Measurements from ENCODE around the gene TMEM181.

Gene TMEM181

DNA sequence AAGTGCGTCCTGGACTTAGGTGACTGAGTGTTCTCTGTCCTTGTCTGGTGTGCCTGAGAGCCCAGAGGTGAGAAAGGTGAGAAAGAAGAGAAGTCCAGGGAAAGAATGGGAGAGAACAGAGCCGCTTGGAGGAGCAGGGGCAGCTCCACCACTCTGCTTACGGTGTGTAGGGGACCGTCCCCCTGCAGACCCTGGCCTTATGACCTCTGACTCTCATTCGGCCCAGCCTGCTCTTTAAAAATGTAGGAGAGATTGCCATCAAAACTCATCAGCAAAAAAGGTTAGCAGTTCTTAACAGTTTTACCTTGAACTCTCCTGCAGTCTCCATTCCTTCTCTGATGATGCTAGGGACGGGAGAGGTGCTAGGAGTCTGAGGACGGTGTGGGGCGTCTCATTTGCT lies 2.0 kb downstream of the TMEM181 start:
- in situ Hi-C loops (cut with MboI; ENCODE audit: low sequenced_read_pairs): no loop called here

- in situ Hi-C loops (cut with MboI; ENCODE audit: low sequenced_read_pairs): no loop called here
Observed at GRCh38 chr6:158564243-158565121, 4.6 kb downstream of the TMEM181 start.

DNA sequence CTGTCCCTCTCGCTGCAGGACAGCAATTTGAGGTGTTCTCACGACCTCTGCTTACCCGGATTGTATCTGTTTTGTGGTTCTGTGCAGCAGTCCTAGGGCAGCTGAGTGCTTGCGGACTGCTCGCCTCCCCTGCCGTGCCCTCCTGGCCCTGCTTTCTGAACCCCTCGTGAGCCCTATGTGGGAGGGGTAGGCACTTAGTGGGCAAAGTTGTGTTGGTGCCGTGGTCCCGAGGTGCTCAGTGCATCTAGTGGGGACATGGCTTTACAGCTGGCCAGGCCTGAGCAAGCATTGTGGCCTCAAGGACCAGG lies 5.2 kb downstream of the TMEM181 start:
- in situ Hi-C loops (cut with MboI; ENCODE audit: low sequenced_read_pairs): no loop called here

GRCh38 chr6:158565482-158566040 lies 5.7 kb downstream of the TMEM181 start:
- in situ Hi-C loops (cut with MboI; ENCODE audit: low sequenced_read_pairs): no loop called here

GRCh38 chr6:158566207-158566818 lies 6.4 kb downstream of the TMEM181 start:
- in situ Hi-C loops (cut with MboI; ENCODE audit: low sequenced_read_pairs): no loop called here

DNA sequence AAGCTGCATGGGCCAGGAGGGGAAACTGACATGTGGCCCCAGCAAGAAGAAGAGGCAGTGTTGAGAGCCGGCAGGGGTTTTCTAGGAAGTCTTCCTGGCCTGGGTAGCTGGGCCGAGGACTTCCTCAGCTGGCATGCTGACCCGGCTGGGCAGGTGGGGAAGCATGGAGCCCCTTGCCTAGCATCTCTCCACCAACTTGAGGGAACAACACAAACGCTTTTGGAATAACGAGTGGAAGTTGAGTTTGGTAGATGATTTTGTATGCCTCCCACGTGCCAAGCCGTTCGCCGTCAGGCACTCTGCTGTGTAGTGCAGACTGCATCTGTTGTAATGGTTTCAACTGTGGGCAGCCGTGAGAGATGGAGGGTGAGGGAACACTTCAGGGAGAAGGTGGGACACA lies 7.3 kb downstream of the TMEM181 start:
- in situ Hi-C loops (cut with MboI; ENCODE audit: low sequenced_read_pairs): no loop called here

DNA sequence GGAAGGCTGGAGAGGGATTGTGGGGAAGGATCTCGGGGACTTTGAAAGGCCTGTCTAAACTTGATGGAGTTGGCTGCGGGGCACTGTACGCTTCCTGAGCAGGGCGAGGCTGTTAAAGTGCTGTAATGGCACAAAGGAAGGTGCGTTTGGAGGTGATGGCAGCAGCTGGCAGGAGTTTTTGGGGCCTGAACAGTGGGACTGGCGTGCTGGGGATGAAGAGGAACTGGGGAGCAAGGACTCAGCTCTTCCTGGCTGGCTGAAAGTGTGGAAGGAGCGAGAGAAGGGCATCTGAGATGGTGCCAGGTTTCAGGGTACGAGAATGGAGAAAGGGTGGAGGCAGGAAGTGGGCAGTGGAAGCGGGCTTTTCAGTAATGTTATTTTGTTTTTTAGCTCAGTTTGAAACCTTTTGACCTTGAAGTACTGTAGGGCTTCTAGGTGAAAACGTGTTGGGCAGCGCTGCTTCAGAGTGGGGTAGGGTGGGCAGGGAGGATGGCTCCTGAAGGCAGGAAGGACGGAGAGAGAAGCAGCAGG lies 8.0 kb downstream of the TMEM181 start:
- in situ Hi-C loops (cut with MboI; ENCODE audit: low sequenced_read_pairs): no loop called here

DNA sequence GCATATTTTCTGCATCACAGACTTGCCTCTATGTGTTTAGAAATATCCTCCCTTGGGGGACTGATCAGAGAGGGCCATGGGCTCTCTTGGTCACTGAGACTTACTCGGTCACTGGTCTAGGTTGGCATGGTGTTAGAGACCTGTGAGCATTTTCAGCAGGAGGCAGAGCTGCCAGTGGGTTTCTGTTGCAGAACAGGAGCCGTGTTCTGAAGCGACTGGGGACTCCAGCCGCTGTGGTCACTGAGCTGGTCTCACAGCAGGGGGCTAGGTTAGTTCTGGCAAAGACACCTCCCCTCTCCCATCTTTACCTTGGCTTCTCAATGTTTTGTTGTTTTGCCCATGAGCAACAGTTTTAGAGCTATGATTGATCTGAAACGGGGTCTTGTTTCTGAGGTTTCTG lies 8.7 kb downstream of the TMEM181 start:
- in situ Hi-C loops (cut with MboI; ENCODE audit: low sequenced_read_pairs): no loop called here

- in situ Hi-C loops (cut with MboI; ENCODE audit: low sequenced_read_pairs): no loop called here
Observed at GRCh38 chr6:158569036-158569435, 9.1 kb downstream of the TMEM181 start.

GRCh38 chr6:158570681-158570962 lies 10.7 kb downstream of the TMEM181 start:
- in situ Hi-C loops (cut with MboI; ENCODE audit: low sequenced_read_pairs): no loop called here

DNA sequence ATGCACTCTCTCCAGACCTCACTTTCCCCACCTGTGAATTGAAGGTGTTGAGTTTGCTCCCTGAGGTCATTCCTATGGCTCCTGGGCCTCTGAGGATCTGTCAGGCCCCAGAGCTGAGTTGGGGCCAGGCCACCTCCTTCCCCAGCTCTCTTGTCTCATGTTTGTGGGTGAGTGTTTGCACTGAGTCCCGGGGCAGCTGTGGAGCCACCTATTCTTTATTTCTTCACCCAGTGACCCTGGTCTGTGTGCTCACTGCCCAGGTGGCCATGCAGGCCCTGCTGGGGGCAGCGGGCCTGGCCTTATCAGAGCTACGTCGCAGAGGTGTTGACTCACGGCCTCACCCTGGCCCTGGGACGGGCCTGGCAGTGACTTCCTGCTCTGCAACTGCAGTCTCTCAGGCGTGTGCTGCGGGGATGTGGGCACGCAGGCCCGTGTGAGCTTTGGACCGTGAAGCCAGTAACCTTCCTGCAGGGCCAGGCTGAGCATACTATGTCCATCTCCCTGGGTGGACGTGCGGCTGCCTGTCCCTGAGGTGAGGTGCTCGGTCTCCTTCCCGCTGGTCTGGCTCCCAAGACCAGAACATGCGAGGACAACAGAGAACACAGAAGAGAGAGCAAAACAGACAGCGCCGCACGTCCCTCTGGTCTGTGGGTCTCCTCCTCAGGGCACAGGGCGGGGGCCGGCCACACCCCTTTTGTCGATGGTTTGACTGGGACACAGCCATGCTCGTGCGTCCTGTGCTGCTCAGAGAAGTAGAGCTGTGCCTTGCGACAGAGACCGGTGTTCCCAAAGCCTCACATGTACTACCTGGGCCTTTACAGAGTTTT lies 12.1 kb downstream of the TMEM181 start:
- in situ Hi-C loops (cut with MboI; ENCODE audit: low sequenced_read_pairs): no loop called here

GRCh38 chr6:158572653-158573541 lies 13.0 kb downstream of the TMEM181 start:
- in situ Hi-C loops (cut with MboI; ENCODE audit: low sequenced_read_pairs): no loop called here

GRCh38 chr6:158573542-158573931 lies 13.6 kb downstream of the TMEM181 start:
- in situ Hi-C loops (cut with MboI; ENCODE audit: low sequenced_read_pairs): no loop called here

- in situ Hi-C loops (cut with MboI; ENCODE audit: low sequenced_read_pairs): no loop called here
Observed at GRCh38 chr6:158574800-158575199, 14.9 kb downstream of the TMEM181 start.

DNA sequence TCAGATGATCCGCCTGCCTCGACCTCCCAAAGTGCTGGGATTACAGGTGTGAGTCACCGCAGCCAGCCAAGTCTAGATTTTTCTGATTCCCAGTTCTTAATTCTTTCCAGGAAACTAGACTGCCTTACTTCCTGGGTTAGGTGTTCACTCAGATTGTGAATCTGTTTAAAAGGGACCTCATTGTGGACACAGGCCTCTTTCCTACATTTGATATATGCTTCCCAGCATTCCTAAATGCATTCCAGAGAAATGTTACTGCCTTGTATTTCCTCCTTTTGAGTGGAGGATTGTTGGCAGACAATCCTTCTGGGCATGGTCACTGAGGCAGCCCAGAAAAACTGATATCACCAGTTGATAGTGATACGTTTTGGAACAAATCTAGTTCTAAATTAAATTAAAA lies 15.7 kb downstream of the TMEM181 start:
- in situ Hi-C loops (cut with MboI; ENCODE audit: low sequenced_read_pairs): no loop called here

- in situ Hi-C loops (cut with MboI; ENCODE audit: low sequenced_read_pairs): no loop called here
Observed at GRCh38 chr6:158584236-158584651, 24.4 kb downstream of the TMEM181 start.

GRCh38 chr6:158586652-158587051 lies 26.8 kb downstream of the TMEM181 start:
- in situ Hi-C loops (cut with MboI; ENCODE audit: low sequenced_read_pairs): no loop called here

DNA sequence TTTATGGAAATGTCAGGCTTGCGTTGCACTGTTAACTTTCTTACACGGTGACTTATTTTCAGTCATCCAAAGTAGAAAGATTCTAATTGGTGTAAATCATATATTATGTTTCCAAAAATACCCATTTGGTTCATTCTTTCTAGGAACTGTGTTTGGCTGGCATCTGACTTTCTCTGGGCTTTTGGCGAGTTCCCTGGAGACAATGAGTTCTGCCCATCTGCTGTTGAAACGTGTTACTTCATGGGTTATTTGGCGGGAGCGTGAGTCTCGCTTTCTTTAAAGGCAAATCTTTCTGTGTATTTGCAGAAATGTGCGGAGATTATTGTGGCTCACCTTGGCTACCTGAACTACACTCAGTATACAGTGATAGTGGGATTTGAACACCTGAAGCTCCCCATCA lies 29.5 kb downstream of the TMEM181 start:
- in situ Hi-C loops (cut with MboI; ENCODE audit: low sequenced_read_pairs): no loop called here

GRCh38 chr6:158591134-158591809 lies 31.4 kb downstream of the TMEM181 start:
- in situ Hi-C loops (cut with MboI; ENCODE audit: low sequenced_read_pairs): no loop called here

DNA sequence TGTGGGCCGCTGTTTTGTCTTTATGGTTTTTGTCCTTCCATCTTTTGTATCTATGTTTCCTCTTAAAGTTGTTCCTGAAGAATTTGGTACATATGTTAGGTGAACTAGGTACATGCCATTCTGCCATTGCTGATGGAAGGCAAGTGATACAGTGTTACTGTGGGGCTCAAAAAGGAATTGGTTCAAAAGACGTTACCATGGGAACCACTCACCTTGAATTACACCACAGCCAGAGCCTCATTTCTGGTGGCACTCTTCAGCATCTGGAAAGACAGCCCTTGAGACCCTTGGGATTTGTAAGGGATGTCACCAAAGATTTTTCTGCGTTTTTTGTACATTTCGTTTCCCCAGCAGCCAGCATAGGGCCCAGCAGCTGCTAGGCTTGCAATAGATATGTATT lies 31.9 kb downstream of the TMEM181 start:
- in situ Hi-C loops (cut with MboI; ENCODE audit: low sequenced_read_pairs): no loop called here

All from HL-60/S4 (cell line).